Ascending aorta (tissue), 2 donors: ENCODE measurements around the gene TRIP11. TPM values are rescaled to one million over a fixed set of nuclear protein-coding genes. Genes with fewer than 3 reads are reported as not detected.

Experiments
- DNase-seq, 2 donors: peaks; one replicate each; pipeline ENCODE4 v3.0.0-alpha.2; 2019; ENCODE audit warnings: low spot score in 2 of 2
- H3K27ac ChIP-seq, 2 donors: fragments of 200-600 bp; sonication (generic); one replicate each; pipeline ENCODE4 v1.5.1; 2016 to 2017; ENCODE audit warnings: mild to moderate bottlenecking in 1 of 2
- H3K27me3 ChIP-seq: fragments of 200-600 bp; sonication (generic); one replicate; pipeline ENCODE4 v1.5.1; 2017
- H3K36me3 ChIP-seq, 2 donors: fragments of 200-600 bp; sonication (generic); one replicate each; pipeline ENCODE4 v1.5.1; 2016
- H3K4me1 ChIP-seq, 2 donors: fragments of 200-600 bp; sonication (generic); one replicate each; pipeline ENCODE4 v1.5.1; 2016 to 2017; ENCODE audit warnings: mild to moderate bottlenecking in 1 of 2
- H3K4me3 ChIP-seq, 2 donors: fragments of 200-600 bp; sonication (generic); one replicate each; pipeline ENCODE4 v1.5.1; 2016 to 2017; ENCODE audit warnings: mild to moderate bottlenecking in 1 of 2
- H3K9me3 ChIP-seq, 2 donors: fragments of 200-600 bp; sonication (generic); one replicate each; pipeline ENCODE4 v1.5.1; 2016
- intact Hi-C: fragments of 100-400 bp; cut with DNase I; formaldehyde crosslinking; loops from one replicate; pipeline ENCODE4 v1.15.1; 2023
- total RNA-seq: library from RNA; depleted of rRNA; stranded (reverse); fragments of >200 nt; gene quantifications from one replicate; pipeline ENCODE4 v1.1.0, GENCODE V29; 2016
- TF ChIP-seq, protein P1 (sequence below), 3 experiments: fragments of 200-600 bp in 2 of 3; fragments of 450-650 bp in 1 of 3; sonication (generic) in 2 of 3; IDR thresholded peaks; one replicate each; pipeline ENCODE4 v1.5.1; 2016 to 2019; ENCODE audit warnings: antibody characterized with exemption in 3 of 3, mild to moderate bottlenecking in 1 of 3, moderate library complexity in 1 of 3

The TRIP11 gene
- total RNA-seq, 1 donor from 2014 or later, result 8.8 TPM

- intact Hi-C loops, result loop anchor here (10.0 kb wide), 1 partner anchor 184 kb away; the partner anchor contains the start of gene ATXN3
- H3K4me3 ChIP-seq, result no peak overlapping the region
- H3K27ac ChIP-seq, result peak overlapping the region; percentile 80 to 91
- H3K9me3 ChIP-seq, result no peaks in the 10 kb centered on the region
- peaks cover 6 to 37% of the 10 kb centered on the region in 2 donors for H3K36me3 ChIP-seq
- no peaks in the 10 kb centered on the region for H3K27me3 ChIP-seq
- TF ChIP-seq, protein P1, sequence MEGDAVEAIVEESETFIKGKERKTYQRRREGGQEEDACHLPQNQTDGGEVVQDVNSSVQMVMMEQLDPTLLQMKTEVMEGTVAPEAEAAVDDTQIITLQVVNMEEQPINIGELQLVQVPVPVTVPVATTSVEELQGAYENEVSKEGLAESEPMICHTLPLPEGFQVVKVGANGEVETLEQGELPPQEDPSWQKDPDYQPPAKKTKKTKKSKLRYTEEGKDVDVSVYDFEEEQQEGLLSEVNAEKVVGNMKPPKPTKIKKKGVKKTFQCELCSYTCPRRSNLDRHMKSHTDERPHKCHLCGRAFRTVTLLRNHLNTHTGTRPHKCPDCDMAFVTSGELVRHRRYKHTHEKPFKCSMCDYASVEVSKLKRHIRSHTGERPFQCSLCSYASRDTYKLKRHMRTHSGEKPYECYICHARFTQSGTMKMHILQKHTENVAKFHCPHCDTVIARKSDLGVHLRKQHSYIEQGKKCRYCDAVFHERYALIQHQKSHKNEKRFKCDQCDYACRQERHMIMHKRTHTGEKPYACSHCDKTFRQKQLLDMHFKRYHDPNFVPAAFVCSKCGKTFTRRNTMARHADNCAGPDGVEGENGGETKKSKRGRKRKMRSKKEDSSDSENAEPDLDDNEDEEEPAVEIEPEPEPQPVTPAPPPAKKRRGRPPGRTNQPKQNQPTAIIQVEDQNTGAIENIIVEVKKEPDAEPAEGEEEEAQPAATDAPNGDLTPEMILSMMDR (IDR thresholded peaks at IDR 0.05), result no peak
- peaks cover 35 to 84% of the 10 kb centered on the region in 2 donors for H3K4me1 ChIP-seq
- no peak for DNase-seq
These were observed 119.3 kb downstream of the TRIP11 start for GRCh38 chr14:91920526-91920925.

GRCh38 chr14:91919814-91920213 is 120.0 kb downstream of the TRIP11 start:
- Histone ChIP-seq H3K4me1 (peaks cover 30 to 76% of the 10 kb centered on the region in 2 donors), H3K27ac (peak overlapping the region; percentile 80 to 91), H3K9me3 (peaks cover 0 to 2% of the 10 kb centered on the region in 2 donors), H3K36me3 (peaks cover 9 to 42% of the 10 kb centered on the region in 2 donors), H3K4me3 (no peak overlapping the region), H3K27me3 (no peaks in the 10 kb centered on the region)
- no peak for DNase-seq
- intact Hi-C loops, result loop anchor here (5.0 to 10.0 kb wide), 2 partner anchors 48 to 185 kb away; partner anchors contain the start of gene ATXN3
- TF ChIP-seq, protein P1 (IDR thresholded peaks at IDR 0.05), result no peak

GRCh38 chr14:91918186-91918883 is 121.5 kb downstream of the TRIP11 start:
- DNase-seq, result no peak
- H3K36me3 ChIP-seq, result peaks cover 10 to 32% of the 10 kb centered on the region in 2 donors
- intact Hi-C loops, result loop anchor here (5.0 kb wide), 1 partner anchor 46 kb away; no protein-coding TSS in a partner anchor
- peak overlapping the region; percentile 80 to 91 for H3K27ac ChIP-seq
- H3K9me3 ChIP-seq, result peaks cover 0 to 2% of the 10 kb centered on the region in 2 donors
- no peaks in the 10 kb centered on the region for H3K27me3 ChIP-seq
- peaks cover 25 to 62% of the 10 kb centered on the region in 2 donors for H3K4me1 ChIP-seq
- TF ChIP-seq, protein P1 (IDR thresholded peaks at IDR 0.05), result no peak
- no peak overlapping the region for H3K4me3 ChIP-seq

Other genes starting within 250 kb of the TRIP11 start
- gene TC2N, start 172.5 kb downstream of the TRIP11 start, total RNA-seq, result 37.8 TPM
- gene FBLN5, start 92.4 kb downstream of the TRIP11 start, total RNA-seq, result 280 TPM
- 90.4 TPM for gene ATXN3, start 66.5 kb upstream of the TRIP11 start, total RNA-seq
- gene NDUFB1, start 81.6 kb upstream of the TRIP11 start, total RNA-seq, result 867 TPM
- gene CPSF2, start 81.9 kb upstream of the TRIP11 start, total RNA-seq, result 8.0 TPM